Hematopoietic multipotent progenitor cell (in vitro differentiated cells): ENCODE results near the gene PTPN21. TPM values are rescaled to one million over a fixed set of nuclear protein-coding genes. Genes with fewer than 3 reads are reported as not detected.
"Not testable (repeated sequence)": the region's sequence is repeated elsewhere in the genome, so short reads cannot be mapped to it uniquely, and the experiment has no call there.

Experiments
- DNase-seq, 3 donors: peaks; one replicate each; pipeline ENCODE4 v3.0.0-alpha.2; 2011 to 2015; ENCODE audit warnings: low read depth in 2 of 3, low spot score in 2 of 3
- total RNA-seq: library from RNA; depleted of rRNA; stranded (reverse); fragments of >200 nt; gene quantifications from one replicate; pipeline ENCODE4 v1.2.3, GENCODE V29; 2012

The PTPN21 gene
- total RNA-seq, 1 donor, result under 0.01 TPM

DNA sequence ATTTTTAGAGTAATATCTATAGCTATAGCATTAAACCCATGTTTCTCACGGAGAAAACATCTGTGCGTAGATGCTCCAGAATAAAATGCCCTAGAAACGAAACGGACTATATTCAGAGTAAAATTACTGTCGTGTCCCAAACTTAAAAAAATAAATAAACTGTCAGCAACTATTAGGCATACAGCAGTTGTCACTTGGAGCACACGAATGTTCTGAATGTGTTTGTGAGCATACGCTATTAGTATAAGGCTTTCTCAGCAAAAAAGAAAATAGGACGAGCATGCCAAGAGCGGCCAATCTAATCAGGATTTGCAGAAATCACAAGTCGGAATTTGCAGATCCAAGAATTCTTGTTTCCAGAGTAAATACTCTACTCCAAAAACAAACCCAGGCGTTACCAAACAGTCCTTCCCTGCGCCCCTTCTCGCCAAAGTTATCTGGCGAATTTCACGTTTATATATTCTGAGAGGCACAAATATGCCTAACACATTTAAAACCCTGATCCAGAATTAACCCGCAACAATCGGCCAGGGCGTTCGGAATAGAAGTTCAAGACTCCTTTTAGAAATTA is 836 bp downstream of the PTPN21 start:
- peak in 1 of 3 donors; percentile 47 for DNase-seq

DNA sequence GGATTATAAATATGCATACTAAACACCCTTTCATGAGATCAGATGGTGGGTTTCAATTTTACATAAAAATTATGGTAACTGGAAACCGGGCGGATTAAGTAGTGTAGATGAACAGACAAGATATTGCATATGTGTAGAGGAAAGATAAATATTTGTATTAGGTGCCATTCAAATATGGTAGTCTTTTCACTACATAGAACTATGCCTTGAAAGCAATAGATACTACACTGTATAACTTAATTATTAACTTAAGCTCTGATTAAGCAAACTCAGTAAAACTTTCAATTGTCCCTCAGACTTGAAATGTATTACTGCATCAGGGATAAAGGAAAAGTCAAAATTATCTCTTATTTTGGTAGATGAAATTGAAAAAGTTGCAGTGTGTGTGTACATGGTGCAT is 1.9 kb downstream of the PTPN21 start:
- DNase-seq, result no peak

DNA sequence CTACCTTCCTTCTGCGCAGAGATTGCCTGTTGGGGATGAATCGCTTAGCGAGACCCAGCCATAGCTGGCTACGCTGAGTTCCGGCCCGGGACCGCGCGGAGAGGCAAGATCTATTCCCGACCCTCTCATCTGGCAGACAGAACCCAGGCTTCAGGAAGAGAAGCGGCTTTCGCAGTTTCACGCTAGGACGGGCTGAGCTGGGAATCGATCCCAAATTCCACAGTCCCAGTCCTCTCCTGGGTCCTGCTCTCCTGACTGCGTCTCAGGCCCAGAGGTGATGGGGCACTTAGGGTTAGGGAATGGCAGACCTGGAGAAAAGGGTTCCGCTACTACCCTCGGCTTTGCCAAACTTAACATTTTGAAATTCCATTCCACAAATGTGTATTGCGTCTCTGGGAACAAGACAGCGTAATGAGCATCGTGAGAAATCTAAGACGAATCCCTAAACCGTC is 2.8 kb downstream of the PTPN21 start:
- DNase-seq, result no peak

DNA sequence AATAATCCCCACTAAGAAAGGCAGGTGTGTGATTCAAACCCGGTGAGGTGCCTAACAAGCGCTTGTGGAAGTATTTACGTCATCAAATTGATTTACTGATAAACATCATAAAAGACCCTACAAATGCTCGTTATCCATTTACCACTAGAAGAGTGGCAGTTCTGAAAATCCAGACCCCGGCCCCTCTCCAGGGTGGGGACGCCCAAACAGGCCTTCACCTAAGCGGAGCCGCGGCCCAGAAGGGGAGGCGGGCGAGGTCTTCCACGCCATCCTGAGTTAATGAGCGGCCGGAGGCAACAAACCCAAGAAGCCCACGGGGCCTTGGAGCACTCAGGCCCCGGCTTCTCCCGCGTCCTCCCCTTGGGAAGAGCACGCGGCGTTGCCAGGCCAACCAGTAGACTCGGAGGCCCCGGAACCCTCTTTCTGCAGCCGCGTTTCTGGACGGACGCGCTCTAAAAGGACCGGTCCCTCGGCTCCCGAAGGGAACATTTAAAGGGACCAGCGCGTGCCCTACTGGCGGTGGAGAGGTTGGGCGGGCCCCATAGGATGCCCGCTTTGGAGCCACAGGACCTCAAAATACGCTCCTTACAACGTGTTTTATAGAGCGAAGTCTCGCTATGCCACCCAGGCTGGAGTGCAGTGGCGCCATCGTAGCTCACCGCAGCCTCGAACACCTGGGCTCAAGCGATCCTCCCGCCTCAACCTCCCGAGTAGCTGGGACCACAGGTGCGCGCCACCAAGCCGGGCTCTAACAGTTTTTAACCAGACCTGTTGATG is 3.5 kb downstream of the PTPN21 start:
- DNase-seq, result peak in 1 of 3 donors; percentile 57

DNA sequence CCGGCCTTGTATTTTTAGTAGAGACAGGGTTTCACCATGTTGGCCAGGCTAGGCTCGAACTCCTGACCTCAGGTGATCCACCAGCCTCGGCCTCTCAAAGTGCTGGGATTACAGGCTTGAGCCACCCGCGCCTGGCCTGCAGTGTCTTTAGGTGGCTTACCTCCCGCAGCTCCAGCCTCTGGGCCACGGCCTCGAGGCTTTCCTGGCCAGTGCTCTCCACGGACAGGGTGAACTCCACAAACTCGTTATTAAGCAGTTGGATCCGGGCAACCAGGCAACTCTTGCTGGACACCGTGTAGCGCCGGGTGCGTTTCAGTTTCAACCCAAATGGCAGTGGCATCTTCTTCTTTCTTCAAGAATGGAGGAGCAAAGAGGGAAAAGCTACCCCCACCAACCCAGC is 4.7 kb downstream of the PTPN21 start:
- DNase-seq, result no peak

DNA sequence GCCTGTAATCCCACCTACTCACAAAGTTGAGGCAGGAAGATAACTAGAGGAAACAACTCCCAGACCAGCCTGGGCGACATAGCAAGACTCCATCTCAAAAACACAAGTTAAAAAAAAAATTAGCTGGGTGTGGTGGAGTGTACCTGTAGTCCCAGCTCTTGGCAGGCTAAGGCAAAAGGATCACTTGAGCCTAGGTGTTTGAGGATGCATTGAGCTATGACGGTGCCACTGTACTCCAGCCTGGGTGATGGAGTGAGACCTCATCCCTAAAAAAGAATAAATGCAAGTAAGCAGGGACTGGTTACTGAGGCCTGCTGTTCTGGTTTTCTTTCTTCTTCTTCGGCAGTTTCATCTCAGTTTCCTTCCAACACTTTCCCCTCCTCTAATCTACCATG is 7.4 kb downstream of the PTPN21 start:
- DNase-seq, result no peak

DNA sequence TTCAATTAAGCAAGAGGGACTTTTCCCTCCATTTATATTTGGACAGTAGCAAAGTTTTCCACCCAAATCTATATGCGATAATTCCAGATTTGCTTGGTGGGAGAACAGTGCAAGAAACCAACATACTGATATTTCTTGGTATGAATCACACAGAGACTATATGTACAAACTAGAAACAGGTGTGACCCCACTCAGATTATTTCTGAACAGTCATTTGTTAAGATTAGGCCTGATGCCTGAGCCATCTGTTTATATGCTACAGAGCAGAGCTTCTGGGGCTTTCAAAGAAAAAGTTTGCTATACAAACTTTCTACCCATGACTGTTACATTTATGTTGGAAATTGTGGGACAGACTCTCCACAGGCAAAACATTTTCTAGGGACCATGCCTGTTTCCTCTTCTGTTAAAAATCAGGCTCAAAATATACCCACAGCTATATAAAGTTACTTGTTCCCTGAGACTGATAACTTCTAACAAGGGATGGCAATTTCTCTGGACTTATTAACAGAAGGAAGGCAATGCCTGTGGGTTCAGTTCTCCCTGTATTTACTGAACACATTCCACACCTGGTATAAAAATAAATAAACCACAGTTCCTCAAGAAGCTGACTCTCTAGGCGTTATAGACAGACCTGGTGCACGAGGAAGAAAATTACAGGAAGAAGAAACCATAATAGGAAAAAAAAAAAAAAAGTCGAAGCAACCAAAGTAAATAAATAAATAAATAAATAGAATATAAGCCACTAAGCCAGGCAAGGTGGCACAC is 8.0 kb downstream of the PTPN21 start:
- DNase-seq, result no peak

DNA sequence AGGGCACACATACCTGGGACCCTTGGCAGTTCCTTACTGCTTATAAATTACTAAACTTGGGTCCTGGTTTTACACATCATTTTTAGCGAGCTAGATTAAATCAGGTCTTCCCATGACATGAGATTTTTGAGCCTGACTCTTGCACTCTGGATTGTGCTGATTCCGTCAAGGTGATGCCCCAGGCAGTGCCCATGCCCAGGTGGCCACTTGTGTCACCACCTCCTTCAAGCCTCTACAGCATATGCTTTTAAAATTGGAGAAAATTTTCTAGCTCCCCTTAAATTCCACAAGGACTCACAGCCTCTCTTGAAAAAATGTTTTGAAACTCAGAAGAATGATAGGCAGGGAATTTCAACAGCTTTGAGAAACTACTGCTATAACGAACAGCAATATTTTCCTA is 9.6 kb downstream of the PTPN21 start:
- no peak for DNase-seq

DNA sequence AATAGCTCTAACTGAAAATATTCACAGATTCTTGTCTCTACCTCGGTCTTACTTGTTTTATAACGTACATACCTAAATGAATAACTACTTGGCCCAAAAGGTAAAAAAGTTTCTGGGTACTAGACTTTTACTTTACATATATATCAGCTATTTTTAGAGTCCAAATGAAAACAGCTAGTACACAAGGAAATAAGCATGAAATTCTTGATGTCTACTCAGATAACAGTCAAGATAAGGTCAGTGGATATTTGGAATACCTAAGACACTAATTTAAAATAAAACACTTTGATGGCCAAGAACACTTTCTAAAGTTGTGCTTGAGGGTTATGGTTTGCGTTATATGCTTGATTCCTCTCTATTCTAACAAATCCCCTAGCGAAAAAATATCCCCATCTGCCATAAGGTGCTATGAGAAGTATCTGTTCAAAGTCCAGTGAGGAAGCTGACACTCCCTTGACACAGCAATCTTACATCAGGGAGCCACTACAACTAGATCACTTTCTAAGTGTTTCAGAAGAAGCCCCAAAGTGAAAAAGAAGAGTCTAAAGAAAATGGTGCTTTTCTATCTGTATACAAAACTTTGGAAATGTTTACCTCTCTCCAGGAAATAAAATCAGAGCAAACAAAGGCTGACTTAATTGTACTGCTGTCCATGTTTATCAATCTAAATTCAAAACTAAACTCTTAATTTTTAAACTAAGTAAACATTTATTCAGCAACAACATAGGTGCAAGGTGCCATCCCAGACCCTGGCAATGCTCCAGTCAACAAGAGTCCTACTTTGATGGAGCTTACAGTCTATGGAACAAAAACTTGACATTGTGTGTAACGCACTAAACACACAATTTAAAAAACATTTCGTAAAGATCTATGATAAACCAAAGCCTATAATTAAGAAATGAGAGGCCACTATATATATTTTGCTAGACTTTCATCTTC is 11.7 kb downstream of the PTPN21 start:
- DNase-seq, result no peak

DNA sequence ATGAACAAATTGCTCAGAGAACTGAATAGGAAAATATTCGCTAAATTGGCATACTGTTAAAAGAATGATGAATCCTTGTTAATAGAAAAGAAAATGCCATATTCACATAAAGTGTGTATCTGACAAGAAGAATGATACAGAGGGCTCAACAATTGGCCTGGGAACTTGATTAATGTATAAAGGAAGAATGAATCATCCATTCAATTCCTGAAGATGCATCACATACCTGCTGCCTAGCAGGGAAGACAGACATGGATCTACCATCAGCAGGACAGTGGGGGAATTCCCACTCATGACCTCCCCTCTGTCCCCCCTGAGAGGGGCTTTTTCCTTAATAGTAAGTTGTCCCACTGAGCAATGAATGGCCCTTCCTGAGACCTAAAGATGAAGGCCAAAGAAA is 13.5 kb downstream of the PTPN21 start:
- DNase-seq, result no peak

DNA sequence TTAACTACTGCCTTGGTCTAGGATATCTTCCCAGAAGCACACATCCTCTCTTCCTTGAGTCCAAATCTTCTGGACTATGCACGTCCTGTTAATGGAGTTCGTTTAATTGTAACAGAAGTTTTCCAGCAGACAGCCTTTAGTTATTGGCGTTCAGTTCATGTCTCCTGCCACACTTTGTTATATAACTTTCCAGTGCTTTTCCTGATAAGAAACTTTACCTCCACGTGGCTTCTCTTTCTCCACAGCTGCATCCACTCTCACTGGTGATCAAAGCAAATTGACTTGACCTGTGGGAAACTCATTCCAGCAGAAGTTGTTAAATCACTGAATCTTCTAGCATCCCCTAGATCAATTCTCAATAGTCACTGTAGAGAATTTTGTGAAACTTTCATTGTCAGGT is 19.0 kb downstream of the PTPN21 start:
- DNase-seq, result no peak

DNA sequence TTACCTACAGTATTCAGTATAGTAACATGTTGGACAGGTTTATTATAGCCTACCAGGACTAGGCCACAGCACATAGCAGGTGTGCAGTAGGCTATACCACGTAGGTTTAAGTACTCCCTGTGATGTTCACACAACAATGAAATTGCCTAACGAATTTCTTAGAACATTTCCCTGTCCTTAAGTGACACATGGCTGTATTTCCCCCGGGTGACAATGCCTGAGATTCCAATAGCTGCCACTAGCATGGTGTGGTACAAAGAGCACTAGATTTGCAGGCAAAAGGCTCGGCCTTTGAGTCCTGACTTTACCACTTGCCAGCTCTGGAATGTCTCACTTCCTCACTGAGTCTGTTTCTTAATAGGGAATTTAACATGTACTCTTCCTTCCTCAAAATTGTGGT is 19.7 kb downstream of the PTPN21 start:
- DNase-seq, result no peak

DNA sequence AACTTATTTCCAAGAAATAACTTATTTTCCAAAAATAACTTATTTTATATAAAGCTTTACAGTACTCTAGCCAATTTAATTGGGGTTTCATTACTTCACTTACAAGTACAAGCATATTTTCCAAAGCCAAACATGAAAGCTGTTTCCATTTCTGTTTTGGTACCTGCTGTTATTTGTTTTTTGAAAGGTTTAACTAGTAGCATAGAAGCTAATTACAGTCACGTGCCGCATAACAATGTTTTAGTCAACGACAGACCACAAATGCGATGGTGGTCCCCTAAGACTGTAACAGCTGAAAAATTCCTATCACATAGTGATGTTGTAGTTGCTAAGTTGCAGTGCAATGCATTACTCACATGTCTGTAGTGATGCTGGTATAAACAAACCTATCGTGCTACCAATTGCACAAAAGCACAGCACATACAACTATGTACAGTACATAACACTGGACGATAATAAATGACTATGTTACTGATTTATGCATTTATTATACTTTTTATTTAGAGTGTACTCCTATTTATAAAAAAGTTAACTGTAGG is 21.7 kb downstream of the PTPN21 start:
- DNase-seq, result no peak

DNA sequence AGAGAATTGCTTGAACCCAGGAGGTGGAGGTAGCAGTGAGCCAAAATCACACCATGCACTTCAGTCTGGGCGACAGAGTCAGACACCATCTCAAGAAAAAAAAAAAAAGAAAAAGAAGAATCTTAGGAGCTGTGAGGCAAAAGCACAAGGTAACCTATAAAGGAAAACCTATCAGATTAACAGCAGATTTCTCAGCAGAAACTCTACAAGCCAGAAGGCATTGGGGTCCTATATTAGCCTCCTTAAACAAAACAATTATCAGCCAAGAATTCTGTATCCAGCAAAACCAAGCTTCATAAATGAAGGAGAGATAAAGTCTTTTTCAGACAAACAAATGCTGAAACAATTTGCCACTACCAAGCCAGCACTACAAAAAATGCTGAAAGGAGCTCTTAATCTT is 24.9 kb downstream of the PTPN21 start:
- DNase-seq, result not testable (repeated sequence)

DNA sequence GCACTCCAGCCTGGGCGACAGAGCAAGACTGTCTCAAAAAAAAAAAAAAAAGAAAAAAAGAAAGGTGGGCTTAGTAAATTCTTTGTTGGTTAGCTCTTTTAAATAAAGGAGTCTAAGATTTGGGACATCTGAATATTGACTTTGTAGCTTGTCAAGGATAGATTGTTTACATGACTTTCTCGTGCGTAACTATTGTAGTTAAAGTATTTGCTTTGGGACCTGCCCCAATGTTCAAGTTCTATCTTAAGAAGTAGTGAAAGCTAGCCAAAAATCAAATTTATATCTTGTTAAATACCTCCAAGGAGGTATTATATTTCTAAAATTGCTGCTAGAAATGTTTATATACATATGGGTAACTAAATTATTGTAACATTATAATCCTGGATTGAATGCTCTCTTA is 32.4 kb downstream of the PTPN21 start:
- DNase-seq, result no peak

DNA sequence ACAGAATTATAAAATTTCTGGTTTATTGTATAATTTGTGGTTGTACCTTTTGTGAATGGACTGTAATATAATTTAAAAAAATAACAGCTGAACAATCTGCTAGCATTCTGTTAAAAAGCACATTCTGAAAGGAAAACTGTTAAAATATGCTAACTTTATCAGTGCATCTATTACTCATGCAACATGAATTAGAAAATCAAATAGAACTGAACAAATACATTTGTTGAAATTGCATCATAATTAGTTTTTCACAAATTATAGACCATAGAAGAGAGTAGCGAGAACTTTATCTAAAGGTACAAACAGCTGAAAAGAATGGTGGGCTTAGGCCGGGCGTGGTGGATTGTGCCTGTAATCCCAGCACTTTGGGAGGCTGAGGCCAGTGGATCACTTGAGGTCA is 33.0 kb downstream of the PTPN21 start:
- DNase-seq, result no peak

DNA sequence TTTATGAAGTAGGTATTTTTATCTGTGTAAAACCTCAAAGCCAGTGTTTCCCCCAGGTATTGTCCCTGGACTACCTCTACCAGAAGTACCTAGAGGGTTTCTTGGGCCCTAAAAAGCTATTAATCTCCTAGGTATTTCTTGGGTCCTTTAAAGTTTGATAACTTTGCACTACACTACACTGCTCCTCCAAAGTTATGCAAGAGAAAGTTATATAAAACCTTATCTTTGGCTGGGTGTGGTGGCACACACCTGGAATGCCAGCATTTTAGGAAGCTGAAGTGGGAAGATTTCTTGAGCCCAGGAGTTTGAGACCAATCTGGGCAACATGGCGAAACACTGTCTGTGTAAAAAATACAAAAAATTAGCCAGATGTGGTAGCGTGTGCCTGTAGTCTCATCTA is 34.9 kb downstream of the PTPN21 start:
- DNase-seq, result no peak

DNA sequence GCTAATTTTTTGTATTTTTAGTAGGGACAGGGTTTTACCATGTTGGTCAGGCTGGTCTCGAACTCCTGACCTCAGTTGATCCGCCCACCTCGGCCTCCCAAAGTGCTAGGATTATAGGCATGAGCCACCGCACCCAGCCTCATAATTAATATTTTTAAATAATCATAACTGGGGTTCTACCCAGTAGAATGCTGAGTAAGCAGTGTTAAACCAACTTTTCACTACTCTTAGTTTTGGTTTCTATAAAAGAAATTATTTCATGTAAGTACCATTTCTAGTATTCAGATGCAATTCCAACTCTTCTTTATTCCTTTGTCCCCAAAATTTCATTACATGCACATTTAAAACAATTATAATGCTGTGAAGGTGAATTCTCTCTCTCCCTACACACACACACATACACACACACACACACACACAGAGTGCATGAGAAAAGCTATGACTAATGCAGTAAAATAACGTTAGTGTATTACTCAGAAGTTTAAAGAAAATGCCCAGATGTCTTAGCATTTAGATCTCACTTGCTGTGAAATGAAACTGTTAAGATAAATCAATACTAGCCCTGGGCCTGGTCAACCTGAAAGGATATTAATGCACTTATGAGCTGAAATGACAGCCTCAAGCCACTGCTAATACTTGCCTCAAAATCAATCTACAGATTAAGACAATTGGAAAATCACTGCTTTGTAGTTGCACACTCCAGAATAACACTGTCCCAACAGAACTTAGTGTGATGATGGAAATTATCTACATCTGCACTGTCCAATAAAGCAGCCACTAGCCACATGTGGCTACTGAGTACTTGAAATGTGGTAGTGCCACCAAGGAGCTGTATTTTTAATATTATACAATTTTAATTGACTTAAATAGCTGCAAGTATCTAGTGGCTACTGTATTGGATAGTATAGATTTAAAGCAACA is 36.0 kb downstream of the PTPN21 start:
- DNase-seq, result no peak

DNA sequence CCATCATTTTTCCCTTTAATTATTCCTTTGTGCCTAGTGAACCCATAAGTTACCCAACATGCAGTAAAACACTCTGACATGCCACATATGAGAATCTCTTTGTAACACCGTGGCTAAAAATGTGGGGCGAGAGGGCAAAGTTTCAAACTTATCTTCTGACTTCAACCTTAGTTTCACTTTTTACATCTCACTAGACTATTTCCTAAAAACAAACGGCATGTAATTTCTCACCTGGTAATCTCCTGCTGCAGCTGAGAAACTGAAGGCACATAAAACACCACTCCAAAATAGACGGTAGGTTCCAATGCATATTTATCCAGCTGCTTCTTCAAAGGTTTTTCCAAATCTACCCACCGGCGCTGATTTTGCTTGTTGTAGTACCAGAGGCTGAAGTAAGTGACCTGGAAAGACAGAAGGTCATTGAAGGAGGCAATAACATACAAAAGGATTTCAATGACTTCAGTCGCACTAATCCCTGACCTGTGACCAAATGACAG is 37.9 kb downstream of the PTPN21 start:
- no peak for DNase-seq
